ENCODE results near the gene NOCT. TPM values are rescaled to one million over a fixed set of nuclear protein-coding genes. Genes with fewer than 3 reads are reported as not detected.

The NOCT gene
- total and polyA plus RNA-seq, 2 experiments from 2014 or later: 16.0 to 76.6 TPM

GRCh38 chr4:139015948-139016471 is 429 bp downstream of the NOCT start (continued):
- TF ChIP-seq ETS1 (IDR thresholded peaks at IDR 0.05): no peak
- no peak for TF ChIP-seq ZNF462 (CRISPR knock-in tag; IDR thresholded peaks at IDR 0.05)
- no peak for TF ChIP-seq EZH2phosphoT487 (IDR thresholded peaks at IDR 0.05; ENCODE audit: unreplicated experiment)

GRCh38 chr4:139017861-139018260 is 2.3 kb downstream of the NOCT start:
- Mint-ChIP-seq H3K4me1 (peaks cover 59% of the 10 kb centered on the region), H3K27ac (no peak overlapping the region), H3K27me3 (ENCODE audit: insufficient read depth, low read depth, poor library complexity) (peaks cover 3% of the 10 kb centered on the region), H3K9me3 (no peaks in the 10 kb centered on the region; the same call in 2 of the 3 replicates), H3K4me3 (peak overlapping the region; percentile 47), H3K36me3 (ENCODE audit: low read depth) (peaks cover 22% of the 10 kb centered on the region)
- Histone ChIP-seq H2AFZ (no peak overlapping the region), H4K20me1 (replicated peaks; ENCODE audit: insufficient read depth) (peaks cover 26% of the 10 kb centered on the region), H3K79me2 (replicated peaks; ENCODE audit: insufficient read depth) (peaks cover 67% of the 10 kb centered on the region), H3K4me1 (ENCODE audit: insufficient read depth) (peaks cover 65% of the 10 kb centered on the region), H3K27ac (ENCODE audit: low read depth) (no peak overlapping the region), H3F3A (replicated peaks; ENCODE audit: low read depth) (peaks cover 24% of the 10 kb centered on the region), H3K27me3 (ENCODE audit: insufficient read depth) (no peaks in the 10 kb centered on the region), H3K36me3 (ENCODE audit: insufficient read depth) (no peaks in the 10 kb centered on the region), H3K9me2 (ENCODE audit: insufficient read depth) (no peaks in the 10 kb centered on the region), H3K4me3 (peak overlapping the region; percentile 77), H3K4me2 (peak overlapping the region; percentile 83)
- ATAC-seq (no peak), DNase-seq (ENCODE audit: low spot score) (no peak)
- TF ChIP-seq EZH2phosphoT487 (IDR thresholded peaks at IDR 0.05; ENCODE audit: unreplicated experiment) (no peak), ZNF331 (CRISPR knock-in tag; IDR thresholded peaks at IDR 0.05; ENCODE audit: low read depth) (no peak), CREB1 (CRISPR knock-in tag; IDR thresholded peaks at IDR 0.05; ENCODE audit: low read depth) (no peak), REST (IDR thresholded peaks at IDR 0.05; ENCODE audit: unreplicated experiment) (no peak), ZNF114 (CRISPR knock-in tag; IDR thresholded peaks at IDR 0.05) (no peak), JUNB (IDR thresholded peaks at IDR 0.05; ENCODE audit: unreplicated experiment) (no peak), EZH2 (IDR thresholded peaks at IDR 0.05; ENCODE audit: low read depth, unreplicated experiment) (no peak), POLR2AphosphoS5 (IDR thresholded peaks at IDR 0.05; ENCODE audit: low read depth) (no peak), CTCF (conservative IDR thresholded peaks at IDR 0.05; ENCODE audit: low read depth in 2 of 2) (no peak)
